Activated CD8-positive, alpha-beta memory T cell treated with anti-CD3 and anti-CD28 coated beads, Interleukin-2, amount 10 ng/mL, durations not matched to agents 7 days and 5 days (primary cell): Measurements from ENCODE around the gene ASTN2. TPM values are rescaled to one million over a fixed set of nuclear protein-coding genes. Genes with fewer than 3 reads are reported as not detected.

Source experiments
- ATAC-seq: fragments of 150-1000 bp; cut with Tn5 transposase; one replicate; pipeline ENCODE4 v1.10.0; 2021; ENCODE audit warnings: moderate library complexity
- CTCF ChIA-PET: fragments of 350-600 bp; sonication (Branson Sonifier 250); formaldehyde crosslinking; loops from one replicate; lab custom pipeline; 2021; ENCODE audit warnings: antibody characterized with exemption; lab: Charles Lee
- DNase-seq: peaks from one replicate; pipeline ENCODE4 v3.0.0-alpha.2; 2020
- H3K27ac Mint-ChIP-seq: one replicate; pipeline ENCODE4 v1.8.0; 2021; ENCODE audit warnings: mild to moderate bottlenecking, mixed read lengths
- H3K27me3 Mint-ChIP-seq: one replicate; pipeline ENCODE4 v1.8.0; 2021; ENCODE audit warnings: mixed read lengths
- H3K36me3 Mint-ChIP-seq: one replicate; pipeline ENCODE4 v1.8.0; 2021; ENCODE audit warnings: mild to moderate bottlenecking, mixed read lengths
- H3K4me1 Mint-ChIP-seq: one replicate; pipeline ENCODE4 v1.8.0; 2021; ENCODE audit warnings: mixed read lengths
- H3K4me3 Mint-ChIP-seq: one replicate; pipeline ENCODE4 v1.8.0; 2021; ENCODE audit warnings: mild to moderate bottlenecking, moderate library complexity, mixed read lengths
- H3K9me3 Mint-ChIP-seq: one replicate; pipeline ENCODE4 v1.8.0; 2022; ENCODE audit warnings: low read depth, mixed read lengths
- total RNA-seq, 2 experiments: library from RNA; stranded (reverse); gene quantifications; one replicate each; pipeline ENCODE4 v1.2.3, GENCODE V29; 2021

ASTN2 gene
- total RNA-seq, 2 experiments from 2014 or later, result 4.0 to 5.4 TPM

DNA sequence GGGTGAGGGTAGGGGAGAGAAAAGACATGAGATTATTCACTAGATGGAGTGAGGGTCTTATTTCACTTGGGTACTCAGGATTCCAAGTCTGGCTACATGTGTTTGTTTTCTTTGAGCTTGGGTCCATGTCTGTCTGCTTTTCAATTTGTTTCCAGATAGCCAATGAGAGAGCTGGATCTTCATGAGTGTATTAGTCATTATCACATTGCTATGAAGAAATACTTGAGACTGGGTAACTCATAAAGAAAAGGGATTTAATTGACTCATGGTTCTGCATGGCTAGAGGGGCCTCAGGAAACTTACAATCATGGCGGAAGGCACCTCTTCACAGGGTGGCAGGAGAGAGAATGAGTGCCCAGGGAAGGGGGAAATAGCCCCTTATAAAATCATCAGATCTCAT is 924.5 kb downstream of the ASTN2 start:
- peaks cover 2% of the 10 kb centered on the region for H3K9me3 Mint-ChIP-seq
- no peaks in the 10 kb centered on the region for H3K36me3 Mint-ChIP-seq
- H3K27ac Mint-ChIP-seq, result no peak overlapping the region
- CTCF ChIA-PET, result no interaction called here
- ATAC-seq (no peak), DNase-seq (no peak)
- H3K4me1 Mint-ChIP-seq, result no peaks in the 10 kb centered on the region
- H3K27me3 Mint-ChIP-seq, result no peaks in the 10 kb centered on the region
- no peak overlapping the region for H3K4me3 Mint-ChIP-seq

GRCh38 chr9:116488373-116488772 is 926.5 kb downstream of the ASTN2 start:
- H3K9me3 Mint-ChIP-seq, result peaks cover 2% of the 10 kb centered on the region
- H3K4me1 Mint-ChIP-seq, result no peaks in the 10 kb centered on the region
- no peak overlapping the region for H3K4me3 Mint-ChIP-seq
- no peak overlapping the region for H3K27ac Mint-ChIP-seq
- H3K36me3 Mint-ChIP-seq, result no peaks in the 10 kb centered on the region
- DNase-seq (no peak), ATAC-seq (no peak)
- CTCF ChIA-PET, result no interaction called here
- H3K27me3 Mint-ChIP-seq, result no peaks in the 10 kb centered on the region

- Mint-ChIP-seq H3K27me3 (no peaks in the 10 kb centered on the region), H3K9me3 (no peaks in the 10 kb centered on the region), H3K4me3 (no peak overlapping the region), H3K4me1 (no peaks in the 10 kb centered on the region), H3K36me3 (no peaks in the 10 kb centered on the region), H3K27ac (no peak overlapping the region)
- no peak for ATAC-seq
- CTCF ChIA-PET, result no interaction called here
- DNase-seq, result no peak
Observed at GRCh38 chr9:116484492-116485061, 930.3 kb downstream of the ASTN2 start.

- no peaks in the 10 kb centered on the region for H3K4me1 Mint-ChIP-seq
- H3K27me3 Mint-ChIP-seq, result no peaks in the 10 kb centered on the region
- no peak for DNase-seq
- no peak for ATAC-seq
- CTCF ChIA-PET, result no interaction called here
- H3K27ac Mint-ChIP-seq, result no peak overlapping the region
- no peaks in the 10 kb centered on the region for H3K36me3 Mint-ChIP-seq
- H3K4me3 Mint-ChIP-seq, result no peak overlapping the region
- H3K9me3 Mint-ChIP-seq, result no peaks in the 10 kb centered on the region
Observed at GRCh38 chr9:116483622-116484491, 931.0 kb downstream of the ASTN2 start.

DNA sequence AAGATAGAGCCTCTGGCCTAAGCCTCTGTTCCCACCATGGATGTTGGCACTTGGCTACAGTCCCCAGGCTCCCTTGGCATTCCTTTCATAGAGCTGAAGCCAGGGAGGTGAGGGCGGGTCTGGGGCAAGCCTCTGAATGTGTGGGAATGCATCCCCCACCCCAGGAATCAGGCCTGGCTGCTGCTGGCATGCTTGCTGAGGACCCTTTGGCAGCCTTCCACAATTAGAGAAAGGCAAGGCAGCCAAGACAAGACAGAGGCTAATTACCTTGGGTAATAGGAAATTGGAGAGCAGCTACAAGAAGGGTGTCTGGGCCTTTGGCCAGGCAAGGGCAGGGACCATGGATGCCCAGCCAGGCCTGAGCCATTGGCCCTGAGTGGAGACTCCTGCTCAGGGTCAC is 932.1 kb downstream of the ASTN2 start:
- H3K9me3 Mint-ChIP-seq, result no peaks in the 10 kb centered on the region
- no peak for DNase-seq
- no peaks in the 10 kb centered on the region for H3K27me3 Mint-ChIP-seq
- no peaks in the 10 kb centered on the region for H3K4me1 Mint-ChIP-seq
- ATAC-seq, result no peak
- no peak overlapping the region for H3K4me3 Mint-ChIP-seq
- CTCF ChIA-PET, result no interaction called here
- no peak overlapping the region for H3K27ac Mint-ChIP-seq
- no peaks in the 10 kb centered on the region for H3K36me3 Mint-ChIP-seq

GRCh38 chr9:116480700-116481099 is 934.2 kb downstream of the ASTN2 start:
- no peaks in the 10 kb centered on the region for H3K36me3 Mint-ChIP-seq
- H3K27ac Mint-ChIP-seq, result no peak overlapping the region
- no peak for ATAC-seq

DNA sequence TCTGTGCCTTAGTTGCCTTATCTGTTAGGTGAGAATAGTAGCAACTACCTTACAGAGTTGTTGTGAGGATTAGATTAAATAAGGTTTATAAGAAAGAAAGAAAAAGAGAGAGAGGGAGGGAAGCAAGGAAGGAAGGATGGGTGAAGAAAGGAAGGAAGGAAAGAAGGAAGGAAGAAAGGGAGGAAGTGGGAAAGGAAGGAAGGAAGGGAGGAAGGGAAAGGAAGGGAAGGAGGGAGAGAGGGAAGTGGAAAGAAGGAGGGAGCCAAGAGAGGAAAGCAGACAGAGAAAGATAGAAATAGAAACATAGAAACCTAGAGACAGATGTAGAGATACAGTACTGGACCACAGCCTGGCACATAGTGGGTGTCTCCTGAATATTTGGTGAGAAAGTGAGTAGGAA is 934.9 kb downstream of the ASTN2 start:
- ATAC-seq (no peak), DNase-seq (no peak)
- H3K27ac Mint-ChIP-seq, result no peak overlapping the region
- no peaks in the 10 kb centered on the region for H3K27me3 Mint-ChIP-seq
- H3K9me3 Mint-ChIP-seq, result no peaks in the 10 kb centered on the region
- no peaks in the 10 kb centered on the region for H3K4me1 Mint-ChIP-seq
- H3K4me3 Mint-ChIP-seq, result no peak overlapping the region
- CTCF ChIA-PET, result no interaction called here
- no peaks in the 10 kb centered on the region for H3K36me3 Mint-ChIP-seq

More at GRCh38 chr9:116480700-116481099, 934.2 kb downstream of the ASTN2 start:
- Mint-ChIP-seq H3K9me3 (no peaks in the 10 kb centered on the region), H3K4me1 (no peaks in the 10 kb centered on the region), H3K27me3 (no peaks in the 10 kb centered on the region), H3K4me3 (no peak overlapping the region)
- DNase-seq, result no peak
- CTCF ChIA-PET, result no interaction called here

DNA sequence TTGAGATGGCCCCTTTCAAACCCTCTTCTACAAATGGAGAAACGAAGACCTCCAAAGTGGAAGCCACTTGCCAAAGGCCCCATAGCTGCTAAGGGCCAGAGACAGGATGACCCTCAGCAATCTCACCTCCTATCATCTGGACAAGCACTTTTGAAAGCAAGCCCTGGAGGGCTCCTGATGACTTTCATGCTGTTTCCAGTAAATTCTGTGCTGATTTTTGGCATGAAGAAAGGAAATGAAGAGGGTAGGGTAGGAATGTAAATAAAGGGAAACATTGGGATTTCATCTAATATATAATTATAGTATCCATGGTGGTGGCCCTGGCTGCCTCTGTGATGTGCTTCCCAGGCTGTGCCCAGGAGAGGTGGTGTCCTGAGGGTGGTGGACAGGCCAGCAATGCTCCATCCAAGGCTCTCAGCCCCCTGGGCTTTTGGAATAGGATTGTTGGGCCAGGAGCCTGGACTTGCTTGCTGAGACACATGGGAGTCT is 935.8 kb downstream of the ASTN2 start:
- no peaks in the 10 kb centered on the region for H3K4me1 Mint-ChIP-seq
- CTCF ChIA-PET, result no interaction called here

GRCh38 chr9:116477584-116478141 is 937.2 kb downstream of the ASTN2 start:
- Mint-ChIP-seq H3K27ac (no peak overlapping the region), H3K4me1 (no peaks in the 10 kb centered on the region), H3K27me3 (no peaks in the 10 kb centered on the region), H3K36me3 (no peaks in the 10 kb centered on the region), H3K4me3 (no peak overlapping the region), H3K9me3 (no peaks in the 10 kb centered on the region)
- ATAC-seq, result no peak
- DNase-seq, result no peak
- CTCF ChIA-PET, result no interaction called here

More for the DNA sequence above, 935.8 kb downstream of the ASTN2 start:
- Mint-ChIP-seq H3K27ac (no peak overlapping the region), H3K4me3 (no peak overlapping the region), H3K27me3 (no peaks in the 10 kb centered on the region), H3K9me3 (no peaks in the 10 kb centered on the region), H3K36me3 (no peaks in the 10 kb centered on the region)
- ATAC-seq (no peak), DNase-seq (no peak)

GRCh38 chr9:116476935-116477381 is 937.9 kb downstream of the ASTN2 start:
- H3K27ac Mint-ChIP-seq, result no peak overlapping the region
- H3K4me1 Mint-ChIP-seq, result no peaks in the 10 kb centered on the region
- no peaks in the 10 kb centered on the region for H3K27me3 Mint-ChIP-seq
- H3K4me3 Mint-ChIP-seq, result no peak overlapping the region
- ATAC-seq, result no peak
- H3K9me3 Mint-ChIP-seq, result no peaks in the 10 kb centered on the region
- no peak for DNase-seq
- no peaks in the 10 kb centered on the region for H3K36me3 Mint-ChIP-seq
- CTCF ChIA-PET, result no interaction called here

DNA sequence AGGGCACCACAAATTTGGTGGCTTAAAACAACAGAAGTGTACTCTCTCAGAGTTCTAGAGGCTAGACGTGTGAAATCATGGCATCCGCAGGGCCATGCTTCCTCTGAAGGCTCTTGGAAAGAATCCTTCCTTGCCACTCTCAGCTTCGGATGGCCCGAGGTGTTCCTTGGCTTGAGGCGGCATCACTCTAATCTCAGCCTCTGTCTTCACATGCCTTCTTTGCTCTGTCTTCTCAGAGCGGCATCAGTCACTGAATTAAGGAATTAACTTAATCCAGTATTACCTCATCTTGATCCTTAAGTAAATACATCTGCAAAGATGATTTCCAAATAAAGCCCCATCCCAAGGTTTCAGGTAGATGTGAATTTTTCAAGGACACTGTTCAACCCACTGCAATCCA is 938.9 kb downstream of the ASTN2 start:
- Mint-ChIP-seq H3K27me3 (no peaks in the 10 kb centered on the region), H3K36me3 (no peaks in the 10 kb centered on the region), H3K9me3 (no peaks in the 10 kb centered on the region), H3K4me3 (no peak overlapping the region), H3K27ac (no peak overlapping the region), H3K4me1 (no peaks in the 10 kb centered on the region)
- no peak for DNase-seq
- CTCF ChIA-PET, result no interaction called here
- no peak for ATAC-seq

GRCh38 chr9:116475201-116475600 is 939.7 kb downstream of the ASTN2 start:
- DNase-seq, result no peak
- ATAC-seq, result no peak
- H3K4me3 Mint-ChIP-seq, result no peak overlapping the region
- CTCF ChIA-PET, result no interaction called here
- H3K27me3 Mint-ChIP-seq, result no peaks in the 10 kb centered on the region
- H3K36me3 Mint-ChIP-seq, result no peaks in the 10 kb centered on the region
- H3K4me1 Mint-ChIP-seq, result no peaks in the 10 kb centered on the region
- no peak overlapping the region for H3K27ac Mint-ChIP-seq
- no peaks in the 10 kb centered on the region for H3K9me3 Mint-ChIP-seq

DNA sequence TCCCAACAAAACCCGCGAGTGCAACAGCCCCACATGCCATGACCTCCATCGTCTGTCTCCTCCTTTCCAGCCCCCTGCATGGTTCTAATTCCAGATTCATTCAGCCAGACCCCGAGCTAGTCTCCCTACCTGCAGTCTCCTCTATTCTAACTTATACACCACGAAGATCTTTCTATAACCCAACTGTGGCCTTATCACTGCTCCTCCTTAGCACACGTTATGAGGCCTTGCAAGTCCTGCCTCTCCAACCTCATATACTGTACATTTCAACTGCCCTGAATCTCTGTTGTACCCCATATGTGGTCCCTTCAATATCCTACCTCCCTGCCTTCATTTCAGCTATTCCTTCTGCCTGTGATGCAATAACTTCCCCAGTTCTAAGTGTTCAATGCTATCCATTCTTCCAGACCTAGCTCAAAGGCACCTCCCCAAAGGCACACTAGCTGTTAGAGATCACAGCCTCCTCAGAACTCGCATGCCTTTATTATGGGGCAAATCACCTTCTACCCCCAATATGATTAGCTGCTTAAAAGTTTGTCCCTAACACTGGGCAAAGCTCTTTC is 942.8 kb downstream of the ASTN2 start:
- CTCF ChIA-PET, result no interaction called here
- H3K36me3 Mint-ChIP-seq, result no peaks in the 10 kb centered on the region
- ATAC-seq (no peak), DNase-seq (no peak)
- peaks cover 7% of the 10 kb centered on the region for H3K4me1 Mint-ChIP-seq
- H3K27ac Mint-ChIP-seq, result no peak overlapping the region
- no peak overlapping the region for H3K4me3 Mint-ChIP-seq
- H3K27me3 Mint-ChIP-seq, result no peaks in the 10 kb centered on the region
- no peaks in the 10 kb centered on the region for H3K9me3 Mint-ChIP-seq
